ENCODE results near the gene KCNJ3.

Gene KCNJ3

GRCh38 chr2:154826827-154827226, 128.3 kb downstream of the KCNJ3 start:
- no peaks in the 10 kb centered on the region for H3K9me3 ChIP-seq (ENCODE audit: control insufficient read depth, insufficient read depth, low read depth, low read length)
- TF ChIP-seq ZNF121 (tag by site-specific recombination; IDR thresholded peaks at IDR 0.05) (no peak), ZBTB26 (tag by site-specific recombination; optimal IDR thresholded peaks at IDR 0.05) (no peak), ZNF16 (tag by site-specific recombination; IDR thresholded peaks at IDR 0.05; ENCODE audit: low read depth) (no peak), ZBTB48 (tag by site-specific recombination; IDR thresholded peaks at IDR 0.05) (no peak), ZNF629 (tag by site-specific recombination; IDR thresholded peaks at IDR 0.05) (no peak), ZNF791 (tag by site-specific recombination; IDR thresholded peaks at IDR 0.05) (no peak), ZNF202 (tag by site-specific recombination; IDR thresholded peaks at IDR 0.05; ENCODE audit: borderline replicate concordance) (no peak), OSR2 (tag by site-specific recombination; IDR thresholded peaks at IDR 0.05) (no peak)
- ChIA-PET CTCF (interaction anchor here (1.3 kb wide), 1 partner anchor 203 kb away, joined by 4 read pairs; no protein-coding TSS in a partner anchor), POLR2A (no interaction called here)
- no peak overlapping the region for H3K27ac ChIP-seq (ENCODE audit: extremely low read depth, low read depth, low read length)
- no peak overlapping the region for H3K4me3 ChIP-seq (ENCODE audit: low read depth, low read length)
- H3K36me3 ChIP-seq (ENCODE audit: control insufficient read depth in 2 of 2, insufficient read depth in 1 of 2, low read length in 2 of 2): no peaks in the 10 kb centered on the region
- no peaks in the 10 kb centered on the region for H3K4me1 ChIP-seq (ENCODE audit: control insufficient read depth, insufficient read depth, low read length)

- Histone ChIP-seq H3K4me3 (ENCODE audit: low read depth, low read length) (no peak overlapping the region), H3K4me1 (ENCODE audit: control insufficient read depth, insufficient read depth, low read length) (no peaks in the 10 kb centered on the region), H3K36me3 (ENCODE audit: control insufficient read depth in 2 of 2, insufficient read depth in 1 of 2, low read length in 2 of 2) (no peaks in the 10 kb centered on the region), H3K9me3 (ENCODE audit: control insufficient read depth, insufficient read depth, low read depth, low read length) (no peaks in the 10 kb centered on the region), H3K27ac (ENCODE audit: extremely low read depth, low read depth, low read length) (no peak overlapping the region)
- CTCF ChIA-PET: interaction anchor here (1.3 kb wide), 1 partner anchor 204 kb away, joined by 4 read pairs; no protein-coding TSS in a partner anchor
- POLR2A ChIA-PET: no interaction called here
- TF ChIP-seq ZNF571 (tag by site-specific recombination; IDR thresholded peaks at IDR 0.05): no peak
- no peak for TF ChIP-seq ZBTB7A (tag by site-specific recombination; IDR thresholded peaks at IDR 0.05; ENCODE audit: low read depth)
- no peak for TF ChIP-seq ZNF24 (tag by site-specific recombination; IDR thresholded peaks at IDR 0.05)
- TF ChIP-seq PRDM6 (tag by site-specific recombination; IDR thresholded peaks at IDR 0.05): no peak
- no peak for TF ChIP-seq ZNF155 (tag by site-specific recombination; IDR thresholded peaks at IDR 0.05)
- no peak for TF ChIP-seq ZNF792 (tag by site-specific recombination; IDR thresholded peaks at IDR 0.05)
- TF ChIP-seq ZNF629 (tag by site-specific recombination; IDR thresholded peaks at IDR 0.05): no peak
- TF ChIP-seq ZBTB49 (tag by site-specific recombination; IDR thresholded peaks at IDR 0.05; ENCODE audit: low read depth): no peak
- TF ChIP-seq ZNF600 (tag by site-specific recombination; IDR thresholded peaks at IDR 0.05): no peak
- TF ChIP-seq ZBTB44 (tag by site-specific recombination; IDR thresholded peaks at IDR 0.05): no peak
- no peak for TF ChIP-seq PRDM2 (tag by site-specific recombination; IDR thresholded peaks at IDR 0.05; ENCODE audit: borderline replicate concordance)
- TF ChIP-seq ZNF513 (tag by site-specific recombination; IDR thresholded peaks at IDR 0.05): no peak
- TF ChIP-seq ZNF221 (tag by site-specific recombination; IDR thresholded peaks at IDR 0.05; ENCODE audit: borderline replicate concordance): no peak
Measured at GRCh38 chr2:154827286-154827685, 128.8 kb downstream of the KCNJ3 start.

Data from HEK293 (cell line).